ENCODE results near the gene ELAC2.
A peak's percentile ranks its signal among the peaks of the same experiment; 100 is the strongest.

ELAC2 gene

DNA sequence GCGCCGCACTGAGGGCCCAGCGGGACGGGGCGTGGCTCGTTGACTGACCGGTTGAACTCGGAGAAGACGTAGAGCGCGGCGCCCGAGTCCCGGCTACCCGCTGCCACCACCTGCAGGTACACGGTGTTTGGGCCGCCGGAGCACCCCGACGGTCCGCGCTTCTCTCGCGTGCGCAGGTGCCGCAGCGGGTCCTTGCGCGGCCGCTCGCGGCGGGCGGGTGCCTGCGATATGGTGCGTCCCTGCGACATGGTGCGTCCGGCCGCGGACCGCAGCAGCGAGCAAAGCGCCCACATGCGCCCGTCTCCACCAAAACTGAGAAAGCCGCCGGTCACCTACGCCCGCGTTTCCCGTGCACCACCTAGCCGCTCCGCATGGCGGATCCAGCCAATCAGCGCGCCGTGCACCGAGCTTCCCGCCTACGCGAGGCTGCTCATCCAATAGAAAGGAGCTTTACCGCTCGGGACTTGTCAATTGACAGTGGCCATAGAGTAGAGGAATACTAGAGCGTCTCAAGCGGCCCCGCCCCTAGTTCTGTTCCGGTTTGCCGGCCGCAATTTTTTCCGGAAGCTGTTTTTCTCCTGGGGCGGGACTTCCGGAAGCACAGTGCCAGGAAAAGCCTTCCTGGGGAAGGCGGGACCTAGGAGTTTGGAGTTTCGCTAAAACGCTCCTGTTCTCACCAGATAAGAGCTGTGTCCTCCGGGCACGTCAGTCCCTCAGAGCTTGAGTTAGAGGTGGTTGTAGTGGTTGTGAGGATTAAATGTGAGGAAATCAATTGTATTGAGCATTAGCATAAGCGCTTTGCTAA is at the start of gene ELAC2:
Gene ELAC2 (minus strand): TSS at position 373 of the 805 bp plus-strand sequence. CDS start 80 bp downstream, at position 293.
- DNase-seq, result peak; percentile 96 to 97

GRCh38 chr17:13065032-13065431 is 47.2 kb upstream of the ELAC2 start:
- DNase-seq, result no peak

GRCh38 chr17:13055131-13055530 is 37.3 kb upstream of the ELAC2 start:
- no peak for DNase-seq

- no peak for DNase-seq
Observed at GRCh38 chr17:13054666-13055065, 36.8 kb upstream of the ELAC2 start.

- no peak for DNase-seq
Observed at GRCh38 chr17:13051915-13052314, 34.1 kb upstream of the ELAC2 start.

GRCh38 chr17:13047011-13047606 is 29.3 kb upstream of the ELAC2 start:
- no peak for DNase-seq

- DNase-seq, result no peak
Observed at GRCh38 chr17:13046361-13046760, 28.5 kb upstream of the ELAC2 start.

- no peak for DNase-seq
Observed at GRCh38 chr17:13044572-13045065, 26.8 kb upstream of the ELAC2 start.

- DNase-seq, result no peak
Observed at GRCh38 chr17:13038931-13039665, 21.3 kb upstream of the ELAC2 start.

DNA sequence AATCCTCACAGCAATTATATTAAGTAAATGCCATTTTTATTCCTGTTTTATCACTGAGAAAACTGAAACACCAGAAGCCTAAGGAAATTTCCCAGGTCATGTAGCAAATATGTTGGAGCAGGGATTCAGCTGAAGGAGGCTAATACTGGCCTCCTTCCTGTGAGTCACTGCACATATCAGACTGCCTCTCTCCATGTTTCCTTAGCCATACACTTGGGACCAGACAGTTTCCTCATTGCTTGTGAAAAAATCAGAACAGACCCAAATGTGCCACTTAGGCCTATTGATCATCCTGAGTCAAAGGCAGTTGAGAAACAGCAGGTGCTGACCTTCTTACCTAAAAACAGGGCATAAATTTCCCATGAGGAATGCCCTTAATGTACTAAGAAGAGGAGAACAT is 18.9 kb upstream of the ELAC2 start:
- no peak for DNase-seq

DNA sequence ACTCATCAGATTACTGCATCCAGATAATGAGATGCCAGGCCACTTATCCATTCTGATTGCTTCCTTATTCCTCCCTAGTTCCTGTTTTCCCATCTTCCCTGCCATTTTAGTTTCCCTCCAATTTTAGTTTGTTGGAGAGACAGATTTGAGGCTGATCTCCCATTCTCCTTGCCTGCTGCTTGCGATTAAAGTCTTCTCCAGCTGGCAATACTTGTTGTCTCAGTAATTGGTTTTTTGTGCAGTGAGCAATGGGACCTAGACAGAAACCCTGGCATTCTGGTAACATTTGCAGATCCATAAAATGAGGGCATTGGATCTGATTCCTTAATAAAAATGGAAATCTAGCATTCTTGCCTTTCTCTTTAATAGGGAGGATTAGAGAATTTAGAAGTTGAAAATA is 17.6 kb upstream of the ELAC2 start:
- DNase-seq, result no peak

DNA sequence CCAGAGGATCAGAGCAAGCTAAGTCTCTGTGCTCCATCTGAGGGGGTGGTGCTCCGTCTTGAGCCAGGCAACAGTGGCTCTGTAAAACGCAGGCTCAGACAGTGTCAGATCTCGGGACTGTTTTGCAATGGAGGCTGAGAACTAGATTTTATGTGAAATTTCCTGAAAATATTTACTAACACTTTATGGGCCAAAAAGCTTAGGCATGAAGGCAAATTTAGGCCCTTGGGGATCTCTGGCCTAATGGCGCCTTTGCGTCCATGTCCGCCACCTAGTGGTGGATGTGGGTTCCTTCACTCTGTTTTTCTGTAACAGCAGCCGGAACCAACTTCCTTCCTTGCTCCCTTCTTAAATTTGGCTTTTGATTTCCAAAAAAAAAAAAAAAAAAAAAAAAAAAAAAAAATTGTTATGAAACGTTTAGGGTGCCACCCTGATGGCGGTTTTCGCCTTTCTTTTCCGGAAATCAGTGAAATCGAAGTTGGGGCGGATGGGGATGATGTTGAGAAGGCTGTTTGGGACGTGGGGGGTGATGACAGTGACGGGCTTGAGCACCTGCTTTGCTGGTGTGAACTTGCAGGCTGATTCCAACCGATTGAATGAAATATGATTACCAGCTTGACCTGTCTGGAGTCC is 14.0 kb upstream of the ELAC2 start:
- peak; percentile 34 to 40 for DNase-seq

DNA sequence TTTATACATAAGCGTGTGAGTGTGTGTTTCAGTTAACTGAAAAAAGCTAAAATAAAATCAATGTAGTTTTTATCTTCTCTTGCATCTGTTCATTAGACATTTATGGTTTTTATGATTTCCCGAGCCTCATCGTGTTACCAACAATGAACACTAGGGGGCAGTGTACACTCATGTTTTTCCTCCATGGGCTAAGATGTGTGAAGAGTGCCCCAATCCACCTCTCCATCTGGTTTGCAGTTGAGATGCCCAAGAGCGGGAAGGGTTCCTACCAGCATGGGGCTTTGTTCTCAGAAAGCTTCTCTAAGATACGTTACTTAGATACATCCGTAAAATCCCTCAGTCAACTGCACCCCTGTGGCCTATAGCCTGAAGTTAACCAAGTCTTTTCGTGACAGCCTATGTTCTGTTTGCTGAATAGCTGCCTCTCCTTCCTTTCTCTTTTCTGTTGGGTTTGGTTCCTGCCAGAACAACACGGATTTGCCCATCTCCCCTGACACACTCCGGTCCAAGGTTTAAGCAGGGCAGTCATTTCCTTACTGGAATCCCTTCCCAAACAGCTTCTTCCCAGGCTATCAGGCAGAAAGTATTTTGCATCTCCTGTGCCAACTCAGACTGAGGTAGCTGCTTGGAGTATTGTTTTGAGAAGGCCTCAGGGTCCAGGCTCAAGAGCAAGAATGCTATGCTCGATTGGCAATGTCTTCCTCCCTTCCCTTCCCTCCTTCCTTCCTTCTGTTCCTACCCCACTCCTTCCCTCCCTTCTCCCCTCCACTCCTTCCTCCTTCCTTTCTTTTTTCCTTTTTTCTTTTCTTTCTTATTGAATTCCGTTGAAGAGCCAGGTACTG is 12.9 kb upstream of the ELAC2 start:
- peak in 1 of 2 donors; percentile 50 for DNase-seq

- DNase-seq, result no peak
Observed at GRCh38 chr17:13030056-13030455, 12.2 kb upstream of the ELAC2 start.

DNA sequence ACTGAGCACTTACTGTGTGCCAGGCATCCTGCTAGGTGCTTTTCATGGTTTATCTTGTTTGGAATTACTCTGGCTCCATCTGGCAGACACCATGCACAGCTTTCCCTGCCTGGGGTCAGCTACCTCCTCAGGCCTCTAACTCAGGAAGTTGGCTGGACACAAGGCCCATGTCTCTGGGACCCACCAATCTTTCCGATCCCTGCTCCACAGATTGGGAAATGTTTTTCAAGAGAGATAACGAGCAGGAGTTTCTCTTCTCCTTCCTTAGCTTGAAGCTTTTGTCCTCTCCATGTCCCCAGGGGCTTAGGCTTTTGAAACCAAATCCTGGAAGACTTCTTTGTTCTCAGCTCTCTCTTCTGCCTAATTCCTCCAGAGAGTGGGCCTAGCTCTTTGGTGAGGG is 11.5 kb upstream of the ELAC2 start:
- no peak for DNase-seq

DNA sequence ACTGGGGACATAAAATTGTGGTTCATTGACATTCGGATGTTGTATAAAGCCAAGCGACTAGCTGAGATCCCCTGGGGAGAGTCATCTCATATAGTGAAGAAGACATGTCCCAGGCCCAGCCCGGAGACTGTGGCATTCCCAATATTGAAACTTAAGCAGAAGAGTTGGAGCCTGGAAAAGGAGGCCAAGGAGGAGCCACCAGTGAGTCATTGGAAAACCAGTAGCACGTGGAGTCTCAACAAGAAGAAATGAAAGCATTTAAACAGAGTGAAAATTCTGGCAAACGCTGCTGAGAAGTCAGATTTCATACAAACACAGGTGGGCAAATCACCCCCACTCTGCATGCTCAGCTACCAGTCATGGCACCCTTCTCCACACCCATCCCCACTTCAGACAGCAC is 9.4 kb upstream of the ELAC2 start:
- no peak for DNase-seq

GRCh38 chr17:13025687-13026086 is 7.9 kb upstream of the ELAC2 start:
- no peak for DNase-seq

GRCh38 chr17:13025258-13025627 is 7.4 kb upstream of the ELAC2 start:
- DNase-seq, result no peak

GRCh38 chr17:13024526-13025257 is 6.9 kb upstream of the ELAC2 start:
- peak; percentile 51 to 58 for DNase-seq

GRCh38 chr17:13024016-13024415 is 6.2 kb upstream of the ELAC2 start:
- DNase-seq, result no peak

DNA sequence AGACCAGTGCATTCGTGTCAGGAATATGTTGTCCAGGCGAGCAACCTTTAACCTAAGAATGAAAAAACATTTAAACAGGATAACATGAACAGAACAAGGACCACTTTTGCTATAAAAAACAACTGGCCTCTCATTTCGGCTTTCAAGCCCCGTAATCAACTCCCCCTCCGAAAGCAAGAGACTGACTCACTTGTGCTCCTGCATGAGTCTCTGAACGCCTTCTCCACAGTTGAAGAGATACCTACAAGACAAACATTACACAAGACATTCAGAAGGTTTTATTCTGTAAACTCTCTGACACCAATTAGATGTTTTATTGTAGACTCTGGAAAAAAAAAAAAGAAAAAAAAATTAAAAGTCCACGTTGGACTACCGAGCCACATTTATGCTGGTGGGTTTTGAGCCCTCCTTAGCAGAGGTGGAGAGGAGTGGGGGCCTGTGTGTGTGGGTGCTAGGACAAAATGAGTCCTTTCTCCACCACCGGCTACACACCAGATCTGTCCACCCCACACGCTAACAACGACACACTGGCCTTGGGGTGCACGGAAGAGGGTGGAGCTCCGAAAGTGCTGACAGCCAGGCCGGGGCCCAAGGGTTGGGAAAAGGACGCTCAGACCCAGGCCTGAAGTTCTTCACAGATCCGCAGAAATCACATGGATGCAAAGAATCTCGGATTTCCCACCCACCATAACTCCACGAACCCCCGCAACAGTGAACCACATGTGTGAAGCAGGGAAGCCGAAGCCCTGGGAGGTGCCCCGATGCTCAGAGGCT is 759 bp downstream of the ELAC2 start:
- DNase-seq, result no peak
